Astrocyte (in vitro differentiated cells and primary cell): ENCODE data around the gene PIK3CB.

ENCODE experiments used
- EZH2 ChIP-seq: IDR thresholded peaks from 2 replicates; pipeline ENCODE4 v1.6.1; 2012; ENCODE audit warnings: mild to moderate bottlenecking, low read length, inconsistent platforms; ENCODE audit not compliant: insufficient read depth
- TF ChIP-seq, protein P1 (sequence below): IDR thresholded peaks from 2 replicates; pipeline ENCODE4 v1.5.1; 2011; ENCODE audit warnings: low read depth, mild to moderate bottlenecking, inconsistent platforms, low read length, moderate library complexity; ENCODE audit not compliant: insufficient read depth

DNA sequence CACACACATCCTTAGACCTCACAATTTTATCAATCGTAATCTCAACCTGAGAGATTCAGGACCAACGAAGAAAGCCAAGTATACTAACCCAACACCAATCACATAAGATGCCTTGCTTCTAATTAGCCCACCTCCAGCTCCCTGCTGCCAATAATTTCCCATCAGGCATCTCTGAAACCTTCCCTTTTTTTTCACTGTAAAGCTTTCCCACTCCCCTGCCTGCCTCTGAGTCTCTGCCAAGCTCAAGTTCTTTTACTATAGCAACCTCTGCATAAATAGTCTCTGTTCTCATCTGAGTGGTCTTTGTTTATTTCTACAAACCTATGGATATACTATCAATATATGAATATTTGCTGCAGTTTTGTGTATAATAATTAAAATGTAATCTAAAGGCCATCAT is 86.5 kb downstream of the PIK3CB start:
- TF ChIP-seq, protein P1, sequence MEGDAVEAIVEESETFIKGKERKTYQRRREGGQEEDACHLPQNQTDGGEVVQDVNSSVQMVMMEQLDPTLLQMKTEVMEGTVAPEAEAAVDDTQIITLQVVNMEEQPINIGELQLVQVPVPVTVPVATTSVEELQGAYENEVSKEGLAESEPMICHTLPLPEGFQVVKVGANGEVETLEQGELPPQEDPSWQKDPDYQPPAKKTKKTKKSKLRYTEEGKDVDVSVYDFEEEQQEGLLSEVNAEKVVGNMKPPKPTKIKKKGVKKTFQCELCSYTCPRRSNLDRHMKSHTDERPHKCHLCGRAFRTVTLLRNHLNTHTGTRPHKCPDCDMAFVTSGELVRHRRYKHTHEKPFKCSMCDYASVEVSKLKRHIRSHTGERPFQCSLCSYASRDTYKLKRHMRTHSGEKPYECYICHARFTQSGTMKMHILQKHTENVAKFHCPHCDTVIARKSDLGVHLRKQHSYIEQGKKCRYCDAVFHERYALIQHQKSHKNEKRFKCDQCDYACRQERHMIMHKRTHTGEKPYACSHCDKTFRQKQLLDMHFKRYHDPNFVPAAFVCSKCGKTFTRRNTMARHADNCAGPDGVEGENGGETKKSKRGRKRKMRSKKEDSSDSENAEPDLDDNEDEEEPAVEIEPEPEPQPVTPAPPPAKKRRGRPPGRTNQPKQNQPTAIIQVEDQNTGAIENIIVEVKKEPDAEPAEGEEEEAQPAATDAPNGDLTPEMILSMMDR: no peak
- TF ChIP-seq EZH2: no peak
